ENCODE results near the gene FXYD7. TPM values are rescaled to one million over a fixed set of nuclear protein-coding genes. Genes with fewer than 3 reads are reported as not detected.

The FXYD7 gene
- total RNA-seq, 1 donor from 2014 or later: 0.61 TPM

DNA sequence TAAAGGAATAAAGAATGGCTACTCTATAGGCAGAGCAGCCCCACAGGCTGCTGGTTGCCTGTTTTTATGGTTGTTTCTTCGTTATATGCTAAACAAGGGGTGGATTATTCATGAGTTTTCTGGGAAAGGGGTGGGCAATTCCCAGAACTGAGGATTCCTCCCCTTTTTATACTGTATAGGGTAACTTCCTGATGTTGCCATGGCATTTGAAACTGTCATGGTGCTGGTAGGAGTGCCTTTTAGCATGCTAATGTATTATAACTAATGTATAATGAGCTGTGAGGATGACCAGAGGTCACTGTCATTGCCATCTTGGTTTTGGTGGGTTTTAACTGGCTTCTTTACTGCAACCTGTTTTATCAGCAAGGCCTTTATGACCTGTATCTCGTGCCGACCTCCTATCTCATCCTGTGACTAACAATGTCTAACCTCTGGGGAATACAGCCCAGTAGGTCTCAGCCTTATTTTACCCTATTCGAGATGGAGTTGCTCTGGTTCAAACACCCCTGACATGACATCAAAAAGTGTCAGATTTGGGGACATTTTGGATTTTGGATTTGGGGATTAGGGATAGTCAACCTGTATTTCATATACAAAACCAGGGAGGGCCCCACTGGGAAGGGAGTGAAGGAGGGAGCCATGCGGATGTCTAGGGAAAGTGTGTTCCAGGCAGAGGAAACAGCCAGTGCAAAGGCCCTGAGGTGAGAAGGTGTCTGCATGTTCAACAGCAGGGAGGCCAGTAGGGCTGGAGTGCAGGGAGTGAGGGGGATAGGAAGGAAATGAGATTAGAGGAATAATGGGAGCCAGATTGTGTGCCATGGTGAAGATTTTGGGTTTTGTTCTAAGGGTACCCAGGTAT lies 22.4 kb downstream of the FXYD7 start:
- intact Hi-C loops (cut with DNase I): no loop called here

GRCh38 chr19:35166100-35167063 lies 23.3 kb downstream of the FXYD7 start:
- DNase-seq (peak; percentile 22), ATAC-seq (no peak)
- Histone ChIP-seq H3K27ac (peak overlapping the region; percentile 30), H3K9me3 (no peaks in the 10 kb centered on the region), H3K4me3 (no peak overlapping the region), H3K27me3 (no peaks in the 10 kb centered on the region), H3K4me1 (peaks cover 12% of the 10 kb centered on the region), H3K36me3 (peaks cover 40% of the 10 kb centered on the region)
- intact Hi-C loops (cut with DNase I): no loop called here
- TF ChIP-seq, protein P1, sequence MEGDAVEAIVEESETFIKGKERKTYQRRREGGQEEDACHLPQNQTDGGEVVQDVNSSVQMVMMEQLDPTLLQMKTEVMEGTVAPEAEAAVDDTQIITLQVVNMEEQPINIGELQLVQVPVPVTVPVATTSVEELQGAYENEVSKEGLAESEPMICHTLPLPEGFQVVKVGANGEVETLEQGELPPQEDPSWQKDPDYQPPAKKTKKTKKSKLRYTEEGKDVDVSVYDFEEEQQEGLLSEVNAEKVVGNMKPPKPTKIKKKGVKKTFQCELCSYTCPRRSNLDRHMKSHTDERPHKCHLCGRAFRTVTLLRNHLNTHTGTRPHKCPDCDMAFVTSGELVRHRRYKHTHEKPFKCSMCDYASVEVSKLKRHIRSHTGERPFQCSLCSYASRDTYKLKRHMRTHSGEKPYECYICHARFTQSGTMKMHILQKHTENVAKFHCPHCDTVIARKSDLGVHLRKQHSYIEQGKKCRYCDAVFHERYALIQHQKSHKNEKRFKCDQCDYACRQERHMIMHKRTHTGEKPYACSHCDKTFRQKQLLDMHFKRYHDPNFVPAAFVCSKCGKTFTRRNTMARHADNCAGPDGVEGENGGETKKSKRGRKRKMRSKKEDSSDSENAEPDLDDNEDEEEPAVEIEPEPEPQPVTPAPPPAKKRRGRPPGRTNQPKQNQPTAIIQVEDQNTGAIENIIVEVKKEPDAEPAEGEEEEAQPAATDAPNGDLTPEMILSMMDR (IDR thresholded peaks at IDR 0.05): no peak

More for the DNA sequence above, 22.4 kb downstream of the FXYD7 start:
- no peak for ATAC-seq
- no peak overlapping the region for H3K4me3 ChIP-seq
- TF ChIP-seq, protein P1 (IDR thresholded peaks at IDR 0.05): no peak
- peaks cover 46% of the 10 kb centered on the region for H3K36me3 ChIP-seq
- no peak for DNase-seq
- no peak overlapping the region for H3K27ac ChIP-seq
- H3K4me1 ChIP-seq: peaks cover 7% of the 10 kb centered on the region
- no peaks in the 10 kb centered on the region for H3K9me3 ChIP-seq
- H3K27me3 ChIP-seq: no peaks in the 10 kb centered on the region

- Histone ChIP-seq H3K4me1 (peaks cover 19% of the 10 kb centered on the region), H3K27me3 (no peaks in the 10 kb centered on the region), H3K4me3 (no peak overlapping the region), H3K9me3 (no peaks in the 10 kb centered on the region), H3K36me3 (peaks cover 29% of the 10 kb centered on the region), H3K27ac (peak overlapping the region; percentile 30)
- intact Hi-C loops (cut with DNase I): no loop called here
- ATAC-seq (no peak), DNase-seq (peak; percentile 48)
- TF ChIP-seq, protein P1 (IDR thresholded peaks at IDR 0.05): no peak
Observed at GRCh38 chr19:35167251-35168119, 24.4 kb downstream of the FXYD7 start.

DNA sequence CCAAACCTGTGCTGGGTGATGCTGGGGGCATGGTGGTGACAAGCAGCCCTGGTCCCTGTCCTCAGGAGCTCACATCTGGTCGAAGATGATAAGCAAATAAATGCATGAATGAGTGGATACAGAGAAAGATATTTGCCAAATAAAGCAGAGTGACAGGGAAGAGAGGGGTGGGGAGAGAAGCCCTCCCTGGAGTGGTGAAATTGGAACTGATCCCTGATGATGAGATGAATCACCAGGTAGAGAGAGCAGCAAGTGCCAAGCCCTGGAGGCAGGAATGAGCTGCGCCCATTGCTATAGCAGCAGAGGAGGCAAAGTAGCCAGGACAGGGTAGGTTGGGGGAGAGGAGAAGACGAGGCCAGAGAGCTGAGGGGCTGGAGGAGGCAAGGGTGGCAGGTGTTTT lies 25.1 kb downstream of the FXYD7 start:
- H3K27me3 ChIP-seq: no peaks in the 10 kb centered on the region
- H3K9me3 ChIP-seq: no peaks in the 10 kb centered on the region
- H3K4me3 ChIP-seq: no peak overlapping the region
- no peak overlapping the region for H3K27ac ChIP-seq
- DNase-seq (peak; percentile 30), ATAC-seq (no peak)
- peaks cover 27% of the 10 kb centered on the region for H3K36me3 ChIP-seq
- intact Hi-C loops (cut with DNase I): no loop called here
- TF ChIP-seq, protein P1 (IDR thresholded peaks at IDR 0.05): no peak
- H3K4me1 ChIP-seq: peaks cover 19% of the 10 kb centered on the region

All from upper lobe of right lung (tissue), 1 donor.